Limb (tissue), 2 donors: ENCODE data around the gene VPS52.

Source experiments
- DNase-seq, 2 donors: peaks; one replicate each; pipeline ENCODE4 v3.0.0-alpha.2; 2016; ENCODE audit errors: extremely low spot score in 2 of 2

VPS52 gene

DNA sequence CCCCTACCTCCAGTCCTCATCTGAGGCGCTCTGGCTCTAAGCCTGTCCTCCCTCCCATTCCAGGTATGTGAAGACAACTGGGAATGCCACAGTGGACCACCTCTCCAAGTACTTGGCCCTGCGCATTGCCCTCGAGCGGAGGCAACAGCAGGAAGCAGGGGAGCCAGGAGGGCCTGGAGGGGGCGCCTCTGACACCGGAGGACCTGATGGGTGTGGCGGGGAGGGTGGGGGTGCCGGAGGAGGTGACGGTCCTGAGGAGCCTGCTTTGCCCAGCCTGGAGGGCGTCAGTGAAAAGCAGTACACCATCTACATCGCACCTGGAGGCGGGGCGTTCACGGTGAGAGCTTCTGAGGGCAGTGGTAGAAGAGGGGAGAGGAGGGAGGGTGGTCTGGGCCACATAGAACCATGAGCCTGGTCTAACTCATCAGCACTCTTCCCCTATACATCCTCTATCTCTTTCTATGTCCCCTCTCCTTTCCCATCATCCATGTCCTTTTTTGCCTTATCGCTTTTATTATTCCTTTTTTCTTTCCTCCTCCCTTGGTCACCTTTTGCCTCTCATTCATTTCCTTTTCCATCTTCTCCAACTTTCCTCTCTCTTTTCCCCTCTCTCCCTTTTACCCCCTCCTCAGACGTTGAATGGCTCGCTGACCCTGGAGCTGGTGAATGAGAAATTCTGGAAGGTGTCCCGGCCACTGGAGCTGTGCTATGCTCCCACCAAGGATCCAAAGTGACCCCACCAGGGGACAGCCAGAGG is 59.8 kb downstream of the VPS52 start:
- no peak for DNase-seq

- no peak for DNase-seq
These were observed 60.5 kb downstream of the VPS52 start for GRCh38 chr6:33211136-33211535.

- DNase-seq = no peak
These were observed 61.8 kb downstream of the VPS52 start for GRCh38 chr6:33209856-33210255.

DNA sequence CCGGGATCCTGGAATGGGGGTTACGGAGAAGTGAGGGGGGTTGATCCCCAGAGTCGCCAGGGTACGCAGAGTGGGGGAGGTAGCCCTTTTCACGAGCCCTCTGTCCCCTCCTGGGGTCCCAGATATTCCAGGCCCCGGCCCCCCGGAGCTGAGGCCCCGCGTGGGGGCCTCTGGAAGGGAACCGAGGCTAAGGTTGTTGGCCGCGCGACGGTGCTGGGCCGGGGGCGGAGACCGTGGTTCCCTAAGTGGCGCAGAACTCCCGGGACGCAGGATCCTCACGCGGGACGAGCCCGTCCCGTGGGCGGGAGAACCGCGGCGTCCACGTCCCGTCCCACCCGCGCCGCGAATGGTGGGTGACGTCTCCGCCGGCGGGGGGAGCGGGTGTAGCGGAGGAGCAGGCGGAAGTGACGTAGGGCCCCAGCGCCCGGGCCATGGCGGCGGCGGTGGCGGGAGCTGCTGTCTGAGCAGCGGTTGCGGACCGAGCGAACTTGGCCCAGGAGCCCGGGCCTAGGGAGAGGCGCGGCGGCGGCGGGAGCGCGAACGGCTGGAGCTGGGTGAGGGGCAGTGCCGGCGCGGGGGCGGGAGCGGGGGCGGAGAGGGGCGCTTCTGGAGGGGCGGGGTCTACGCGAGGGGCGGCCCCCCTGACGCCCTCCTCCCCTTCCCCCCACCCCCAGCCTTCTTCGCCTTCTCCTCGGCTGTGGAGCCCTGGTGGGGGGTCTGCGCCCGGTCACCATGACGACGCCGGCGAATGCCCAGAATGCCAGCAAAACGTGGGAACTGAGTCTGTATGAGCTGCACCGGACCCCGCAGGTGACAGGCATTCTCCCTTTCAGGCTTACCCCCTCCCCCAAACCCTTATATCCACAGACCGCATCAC is 63.3 kb downstream of the VPS52 start, which contains the start of gene RING1:
TSS of gene RING1 (plus strand) at position 410 of the 877 bp plus-strand sequence. CDS start at position 733, 323 bp downstream.
- DNase-seq = peak; percentile 88 to 94

DNA sequence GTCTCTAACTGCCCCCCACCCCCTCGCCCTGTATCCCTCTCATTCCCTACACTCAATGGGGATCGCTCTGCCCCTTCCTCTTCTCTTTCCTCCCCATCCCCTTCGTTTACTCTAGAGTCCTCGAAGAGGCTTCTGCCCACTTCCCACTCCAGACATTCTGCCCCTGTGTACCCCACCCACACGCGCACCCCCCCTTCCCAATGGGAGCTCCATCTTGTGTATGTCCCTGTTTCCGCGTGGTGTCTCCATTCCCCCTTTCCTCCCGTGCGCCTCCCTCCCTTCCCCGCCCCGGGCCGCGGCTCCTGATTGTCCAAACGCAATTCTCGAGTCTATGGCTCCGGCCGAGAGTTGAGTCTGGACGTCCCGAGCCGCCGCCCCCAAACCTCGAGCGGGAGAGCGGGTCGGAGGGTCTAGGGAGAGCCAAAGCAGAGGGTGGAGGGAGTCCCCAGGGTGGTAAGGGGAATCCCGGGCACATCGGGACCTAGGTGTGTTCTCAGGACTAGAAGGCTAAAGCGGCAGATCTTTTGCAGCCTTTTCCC is 64.1 kb downstream of the VPS52 start:
- DNase-seq = peak; percentile 50 to 82

DNA sequence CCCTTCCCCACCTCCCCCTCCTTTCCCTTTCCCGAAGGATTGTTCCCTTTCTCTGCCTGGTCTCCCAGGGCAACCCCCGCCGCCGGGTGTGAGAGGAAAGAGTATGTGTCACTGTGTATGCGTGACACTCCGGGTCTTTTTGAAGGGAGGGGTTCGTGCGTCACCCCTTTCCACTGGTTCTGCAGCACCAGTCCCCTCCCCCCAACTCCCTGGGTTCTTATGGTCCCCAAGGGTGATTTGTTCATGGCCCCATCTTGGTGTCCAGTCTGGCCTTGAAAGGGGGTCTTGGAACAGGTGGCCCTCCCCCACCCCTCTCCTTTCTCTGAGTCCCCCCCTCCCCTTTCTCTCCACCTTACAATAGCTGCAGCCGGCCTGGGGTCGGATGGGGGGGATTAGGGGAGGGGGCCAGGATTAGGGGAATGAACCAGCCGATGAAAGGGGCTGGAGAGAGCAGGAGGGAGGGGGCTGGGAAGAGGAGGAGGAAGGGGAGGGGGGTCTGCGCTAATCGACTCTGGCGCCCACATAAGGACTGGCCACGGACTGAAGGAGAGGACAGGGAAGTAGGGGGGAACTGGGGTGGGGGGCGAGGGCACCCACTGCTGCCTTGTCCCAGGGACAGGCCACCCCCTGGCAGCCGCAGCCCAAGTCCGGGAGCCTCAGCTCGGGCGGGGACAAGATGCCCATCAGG is 64.7 kb downstream of the VPS52 start:
- peak in 1 of 2 donors; percentile 66 for DNase-seq

- no peak for DNase-seq
These were observed 65.4 kb downstream of the VPS52 start for GRCh38 chr6:33206027-33206863.

GRCh38 chr6:33205191-33206026 is 66.3 kb downstream of the VPS52 start:
- no peak for DNase-seq

DNA sequence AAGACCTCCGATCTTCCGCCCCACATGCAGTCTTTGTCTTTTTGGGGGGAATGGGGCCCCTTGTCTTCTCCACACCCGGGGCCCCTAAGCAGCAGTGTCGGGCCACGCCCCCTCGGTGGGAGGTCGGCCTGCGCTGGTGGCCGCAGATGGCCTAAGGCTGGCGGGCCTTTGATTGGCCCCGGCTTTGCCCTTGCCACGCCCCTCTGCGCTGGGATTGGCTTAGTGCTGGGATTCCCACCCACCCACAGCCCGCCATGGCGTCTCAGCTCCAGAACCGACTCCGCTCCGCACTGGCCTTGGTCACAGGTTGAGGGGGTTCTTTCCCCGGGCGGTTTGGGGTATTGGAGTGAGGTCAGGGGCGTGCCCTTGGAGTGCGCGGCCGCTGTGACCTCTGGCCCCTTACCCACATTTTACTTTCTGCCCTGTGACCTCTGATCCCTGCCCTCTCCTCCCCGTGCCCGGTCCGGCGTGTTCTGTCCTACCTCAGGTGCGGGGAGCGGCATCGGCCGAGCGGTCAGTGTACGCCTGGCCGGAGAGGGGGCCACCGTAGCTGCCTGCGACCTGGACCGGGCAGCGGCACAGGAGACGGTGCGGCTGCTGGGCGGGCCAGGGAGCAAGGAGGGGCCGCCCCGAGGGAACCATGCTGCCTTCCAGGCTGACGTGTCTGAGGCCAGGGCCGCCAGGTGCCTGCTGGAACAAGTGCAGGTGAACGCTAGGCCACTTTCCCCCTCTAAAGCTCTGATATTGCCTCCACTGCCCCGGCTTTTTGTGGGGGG is 67.1 kb downstream of the VPS52 start, which contains the start of gene HSD17B8:
TSS of gene HSD17B8 (plus strand) at position 241 of the 776 bp plus-strand sequence. CDS start at position 255, 14 bp downstream.
- peak; percentile 91 to 95 for DNase-seq

GRCh38 chr6:33204165-33204414 is 67.6 kb downstream of the VPS52 start:
- DNase-seq = no peak

DNA sequence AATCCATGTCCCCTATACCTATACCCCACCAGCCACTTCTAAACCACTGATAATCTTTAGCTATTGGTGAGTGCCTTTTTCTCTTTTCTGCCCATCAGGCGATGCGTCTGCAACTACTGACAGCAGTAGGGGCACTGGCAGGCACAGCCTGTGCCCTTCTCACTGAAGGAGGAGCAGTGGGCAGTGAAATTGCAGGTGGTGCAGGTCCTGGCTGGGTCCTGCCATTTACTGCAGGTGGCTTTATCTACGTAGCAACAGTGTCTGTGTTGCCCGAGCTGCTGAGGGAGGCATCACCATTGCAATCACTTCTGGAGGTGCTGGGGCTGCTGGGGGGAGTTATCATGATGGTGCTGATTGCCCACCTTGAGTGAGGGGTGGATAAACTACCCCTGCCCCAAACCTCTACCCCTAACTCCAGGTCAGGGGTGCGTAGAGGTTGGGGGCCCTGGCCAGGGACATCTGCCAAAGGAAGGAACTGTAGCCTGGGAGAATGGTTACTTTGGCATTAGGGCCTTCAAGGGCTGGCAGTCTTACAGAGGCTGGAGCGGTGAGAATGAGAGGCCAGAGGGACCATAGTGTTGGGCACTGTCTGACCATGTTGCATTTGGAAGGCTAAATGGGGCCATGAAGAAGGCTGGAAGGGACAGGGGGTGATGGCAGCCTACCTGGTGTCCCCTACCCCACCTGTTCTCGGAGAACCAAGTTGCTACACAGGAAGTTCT is 68.1 kb downstream of the VPS52 start:
- DNase-seq = no peak

- no peak for DNase-seq
These were observed 68.9 kb downstream of the VPS52 start for GRCh38 chr6:33202799-33203198.

DNA sequence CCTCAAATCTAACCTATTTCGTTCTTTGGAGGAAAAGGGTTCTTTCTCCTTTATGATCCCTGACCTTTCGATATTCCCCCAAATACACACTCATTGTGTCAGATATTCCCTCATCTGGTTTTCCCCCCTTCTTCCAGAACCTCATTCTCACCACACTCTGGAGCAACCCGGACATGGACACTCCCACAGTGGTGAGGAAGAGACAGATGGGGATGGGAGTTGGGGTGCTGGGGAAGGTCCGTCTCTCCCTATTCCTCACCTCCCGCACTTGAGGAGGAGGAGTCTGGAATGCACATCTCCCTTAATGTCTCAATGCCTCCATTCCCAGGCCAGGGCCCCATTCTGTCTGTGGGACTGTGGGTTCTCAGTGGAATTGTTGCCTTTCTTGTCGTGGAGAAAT is 69.7 kb downstream of the VPS52 start:
- DNase-seq = no peak

DNA sequence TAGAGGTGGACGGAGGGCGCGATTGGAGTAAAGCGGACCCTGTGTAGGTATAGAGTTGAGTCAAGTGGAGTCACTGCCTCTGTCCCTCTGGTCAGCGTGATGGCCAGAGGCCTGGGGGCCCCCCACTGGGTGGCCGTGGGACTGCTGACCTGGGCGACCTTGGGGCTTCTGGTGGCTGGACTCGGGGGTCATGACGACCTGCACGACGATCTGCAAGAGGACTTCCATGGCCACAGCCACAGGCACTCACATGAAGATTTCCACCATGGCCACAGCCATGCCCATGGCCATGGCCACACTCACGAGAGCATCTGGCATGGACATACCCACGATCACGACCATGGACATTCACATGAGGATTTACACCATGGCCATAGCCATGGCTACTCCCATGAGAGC is 70.5 kb downstream of the VPS52 start:
- DNase-seq = no peak
